SU-DHL-6 (cell line): ENCODE results near the gene EIF1AX.

Experiments
- H2AFZ ChIP-seq: fragments of 200-600 bp; sonication (generic); 2 replicates; pipeline ENCODE4 v1.6.1; 2014; ENCODE audit warnings: low read depth, mild to moderate bottlenecking, moderate library complexity, mixed read lengths, antibody characterized with exemption, low read length; ENCODE audit not compliant: severe bottlenecking
- H3F3A ChIP-seq: fragments of 200-600 bp; shearing (Covaris generic); 2 replicates; pipeline ENCODE4 v1.6.0; 2016; ENCODE audit warnings: antibody characterized with exemption, mild to moderate bottlenecking; ENCODE audit not compliant: insufficient read depth
- H3K27ac ChIP-seq: fragments of 200-600 bp; sonication (generic); 2 replicates; pipeline ENCODE4 v1.5.1; 2016; ENCODE audit warnings: low read depth, mild to moderate bottlenecking, low read length, moderate library complexity, mixed read lengths
- H3K27me3 ChIP-seq: fragments of 200-600 bp; sonication (generic), shearing (Covaris generic); 2 replicates; pipeline ENCODE4 v1.6.0; 2014; ENCODE audit warnings: mild to moderate bottlenecking, low read length
- H3K36me3 ChIP-seq: fragments of 200-600 bp; sonication (generic); 2 replicates; pipeline ENCODE4 v1.6.1; 2014; ENCODE audit warnings: mild to moderate bottlenecking, low read length, mixed read lengths
- H3K4me2 ChIP-seq: fragments of 300-600, 200-600 bp; shearing (Covaris generic), sonication (generic); 2 replicates; pipeline ENCODE4 v1.6.0; 2014; ENCODE audit warnings: low read length, low read depth, mild to moderate bottlenecking; ENCODE audit not compliant: poor library complexity, severe bottlenecking
- H3K4me3 ChIP-seq: fragments of 200-600 bp; sonication (generic); 2 replicates; pipeline ENCODE4 v1.5.1; 2014; ENCODE audit warnings: antibody characterized with exemption, low read length, mild to moderate bottlenecking, mixed read lengths; ENCODE audit not compliant: insufficient read depth, poor library complexity, severe bottlenecking
- H3K79me2 ChIP-seq: fragments of 200-600 bp; sonication (generic); 2 replicates; pipeline ENCODE4 v1.6.1; 2014; ENCODE audit warnings: mild to moderate bottlenecking, low read length, moderate library complexity; ENCODE audit not compliant: insufficient read depth
- H3K9ac ChIP-seq: fragments of 200-600 bp; sonication (generic); 2 replicates; pipeline ENCODE4 v1.7.0; 2014; ENCODE audit warnings: mild to moderate bottlenecking, low read length
- H3K9me2 ChIP-seq: fragments of 200-600 bp; sonication (generic); replicated peaks from 2 replicates; pipeline ENCODE4 v1.6.1; 2014; ENCODE audit warnings: low read length; ENCODE audit not compliant: insufficient read depth
- H3K9me3 ChIP-seq: fragments of 200-600 bp; sonication (generic); 2 replicates; pipeline ENCODE4 v1.6.1; 2014; ENCODE audit warnings: low read length, mixed read lengths; ENCODE audit not compliant: insufficient read depth
- H4K20me1 ChIP-seq: fragments of 200-600 bp; sonication (generic); 2 replicates; pipeline ENCODE4 v1.6.1; 2014; ENCODE audit warnings: low read depth, mild to moderate bottlenecking, antibody characterized with exemption, low read length, moderate library complexity, mixed read lengths
- CTCF ChIP-seq: fragments of 200-600 bp; sonication (generic); IDR thresholded peaks from one replicate; pipeline ENCODE4 v1.5.1; 2017; ENCODE audit warnings: antibody characterized with exemption, mild to moderate bottlenecking, low read length, moderate library complexity; ENCODE audit not compliant: insufficient read depth, poor library complexity, severe bottlenecking
- EZH2phosphoT487 ChIP-seq: fragments of 200-600 bp; sonication (generic), shearing (Covaris generic); conservative IDR thresholded peaks from 2 replicates; pipeline ENCODE4 v1.6.1; 2018; ENCODE audit warnings: mild to moderate bottlenecking, antibody characterized with exemption, low read length, moderate library complexity, mixed read lengths

EIF1AX gene

GRCh38 chrX:20149326-20149725 lies 7.7 kb upstream of the EIF1AX start:
- Histone ChIP-seq H3K27ac (no peak overlapping the region), H3K79me2 (no peaks in the 10 kb centered on the region), H4K20me1 (no peaks in the 10 kb centered on the region), H3K4me2 (no peak overlapping the region), H2AFZ (no peak overlapping the region), H3K9me2 (no peaks in the 10 kb centered on the region), H3K27me3 (no peaks in the 10 kb centered on the region), H3K36me3 (no peaks in the 10 kb centered on the region), H3K9ac (no peak overlapping the region), H3K9me3 (no peaks in the 10 kb centered on the region), H3F3A (no peaks in the 10 kb centered on the region), H3K4me3 (no peak overlapping the region)
- TF ChIP-seq EZH2phosphoT487 (no peak), CTCF (no peak)

DNA sequence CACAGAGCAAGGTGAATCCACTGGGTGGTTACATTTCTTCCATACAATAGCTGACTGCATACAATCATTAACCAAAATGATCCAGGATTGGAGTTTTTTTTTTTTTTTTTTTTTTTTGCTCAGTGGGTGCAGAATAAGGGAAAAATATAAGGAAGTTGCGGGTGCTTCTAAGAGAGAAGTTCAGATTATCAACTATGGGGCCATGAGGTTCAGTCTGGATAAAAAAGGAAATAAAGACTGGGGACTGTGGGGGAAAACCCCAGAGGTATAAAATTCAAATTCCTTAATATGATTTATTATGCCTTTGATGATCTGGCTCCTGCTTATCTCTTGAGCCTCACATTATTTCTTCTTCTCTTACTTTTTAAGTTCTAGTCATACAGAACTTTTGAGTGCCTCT lies 5.9 kb upstream of the EIF1AX start:
- Histone ChIP-seq H3K9me3 (no peaks in the 10 kb centered on the region), H3K27me3 (no peaks in the 10 kb centered on the region), H4K20me1 (no peaks in the 10 kb centered on the region), H3K36me3 (no peaks in the 10 kb centered on the region), H3K9ac (no peak overlapping the region), H3K4me3 (no peak overlapping the region), H3K79me2 (no peaks in the 10 kb centered on the region), H2AFZ (no peak overlapping the region), H3K9me2 (no peaks in the 10 kb centered on the region), H3F3A (0 out of 2 replicates have a peak, but pooled peaks cover 6% of the 10 kb centered on the region), H3K4me2 (no peak overlapping the region), H3K27ac (no peak overlapping the region)
- no peak for TF ChIP-seq EZH2phosphoT487

- H3K36me3 ChIP-seq, result 0 out of 2 replicates have a peak, but pooled peaks cover under 1% of the 10 kb centered on the region
- 0 out of 2 replicates have a peak, but pooled peaks cover 6% of the 10 kb centered on the region for H3F3A ChIP-seq
- peaks cover 19% of the 10 kb centered on the region for H3K79me2 ChIP-seq
- H2AFZ ChIP-seq, result no peak overlapping the region
- H3K27ac ChIP-seq, result no peak overlapping the region
- H3K9me2 ChIP-seq, result no peaks in the 10 kb centered on the region
- H3K4me2 ChIP-seq, result no peak overlapping the region
- H3K27me3 ChIP-seq, result no peaks in the 10 kb centered on the region
- no peak overlapping the region for H3K9ac ChIP-seq
- H3K4me3 ChIP-seq, result no peak overlapping the region
- H3K9me3 ChIP-seq, result no peaks in the 10 kb centered on the region
- H4K20me1 ChIP-seq, result peaks cover 9% of the 10 kb centered on the region; the same call in 1 of the 2 replicates
- no peak for TF ChIP-seq EZH2phosphoT487
- TF ChIP-seq CTCF, result no peak
These were observed 2.9 kb upstream of the EIF1AX start for GRCh38 chrX:20144491-20144890.

DNA sequence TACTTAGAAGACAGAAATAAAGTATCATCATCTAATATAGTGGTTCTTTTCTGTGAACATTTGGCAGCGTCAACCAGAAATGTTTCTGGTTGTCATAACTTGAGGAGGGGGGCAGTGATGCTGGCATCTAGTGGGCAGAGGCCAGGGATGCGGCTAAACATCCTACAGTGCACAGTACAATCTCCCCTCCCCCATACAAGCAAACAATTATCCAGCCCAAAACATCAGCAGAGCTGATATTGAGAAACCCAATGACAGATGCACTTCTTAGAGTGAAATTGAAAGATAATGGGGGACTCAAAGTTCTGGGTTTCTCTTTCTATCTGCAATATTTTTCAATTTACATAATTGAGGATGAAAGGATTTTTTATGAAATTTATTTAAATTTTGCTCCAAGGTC lies 1.9 kb upstream of the EIF1AX start:
- H3K27ac ChIP-seq, result no peak overlapping the region
- H3K9ac ChIP-seq, result no peak overlapping the region
- no peaks in the 10 kb centered on the region for H3K27me3 ChIP-seq
- peaks cover 9% of the 10 kb centered on the region; the same call in 1 of the 2 replicates for H4K20me1 ChIP-seq
- H3F3A ChIP-seq, result 0 out of 2 replicates have a peak, but pooled peaks cover 6% of the 10 kb centered on the region
- H3K4me2 ChIP-seq, result no peak overlapping the region
- no peak overlapping the region for H2AFZ ChIP-seq
- H3K9me3 ChIP-seq, result no peaks in the 10 kb centered on the region
- peaks cover 29% of the 10 kb centered on the region for H3K79me2 ChIP-seq
- H3K4me3 ChIP-seq, result no peak overlapping the region
- no peak for TF ChIP-seq CTCF
- no peak for TF ChIP-seq EZH2phosphoT487
- 0 out of 2 replicates have a peak, but pooled peaks cover 3% of the 10 kb centered on the region for H3K36me3 ChIP-seq
- H3K9me2 ChIP-seq, result no peaks in the 10 kb centered on the region
